Endothelial cell of umbilical vein (primary cell): ENCODE measurements around the gene FAM184B. TPM values are rescaled to one million over a fixed set of nuclear protein-coding genes. Genes with fewer than 3 reads are reported as not detected.

Experiments used
- BruUV-seq: library from RNA; stranded (reverse); fragments of 400-500 nt; replicated peaks from 2 replicates; lab custom pipeline; 2021; lab: Mats Ljungman, UMichigan
- CTCF ChIA-PET: fragments of 300-600, 350-600 bp; sonication (Branson Sonifier 250); formaldehyde crosslinking; loops from one replicate; lab custom pipeline; 2021; ENCODE audit warnings: antibody characterized with exemption, inconsistent platforms; lab: Charles Lee
- POLR2A ChIA-PET: fragments of 300-600, 350-600 bp; sonication (Branson Sonifier 250); formaldehyde crosslinking; loops from one replicate; lab custom pipeline; 2021; ENCODE audit warnings: antibody characterized with exemption, inconsistent platforms; lab: Charles Lee
- DNase-seq: peaks from one replicate; pipeline ENCODE4 v3.0.0-alpha.2; 2011; ENCODE audit warnings: low read depth, low spot score
- FAIRE-seq: peaks from 2 replicates; lab custom pipeline; 2011; peaks lifted over from hg19 to GRCh38; lab: Jason Lieb, UNC
- H2AFZ ChIP-seq: 2 replicates; pipeline ENCODE4 v1.6.0; 2012; ENCODE audit warnings: low read depth, low read length, control low read depth, inconsistent platforms
- H3K27ac ChIP-seq: 2 replicates; pipeline ENCODE4 v1.5.1; 2011; ENCODE audit warnings: low read depth, mild to moderate bottlenecking, control low read depth, low read length, moderate library complexity; ENCODE audit not compliant: insufficient read depth
- H3K27me3 ChIP-seq, 2 experiments: 2 replicates each; pipeline versions ENCODE4 v1.6.0 to v1.6.1; 2011; ENCODE audit warnings: low read length in 2 of 2, mixed read lengths in 1 of 2; ENCODE audit not compliant: control insufficient read depth in 2 of 2, insufficient read depth in 2 of 2
- H3K36me3 ChIP-seq, 2 experiments: 2 replicates in 1 of 2; 3 replicates in 1 of 2; pipeline ENCODE4 v1.5.1; 2011; ENCODE audit warnings: low read length in 2 of 2, mild to moderate bottlenecking in 1 of 2, moderate library complexity in 1 of 2; ENCODE audit not compliant: control insufficient read depth in 2 of 2, insufficient read depth in 2 of 2; ENCODE audit errors: extremely low read depth in 1 of 2
- H3K4me1 ChIP-seq: 3 replicates; pipeline ENCODE4 v1.5.1; 2011; ENCODE audit warnings: mild to moderate bottlenecking, low read length; ENCODE audit not compliant: control insufficient read depth, insufficient read depth; ENCODE audit errors: extremely low read depth
- H3K4me2 ChIP-seq: 2 replicates; pipeline ENCODE4 v1.6.1; 2011; ENCODE audit warnings: low read length, control low read depth, mixed read lengths; ENCODE audit not compliant: insufficient read depth
- H3K4me3 ChIP-seq, 3 experiments: fragments of 200-600 bp in 1 of 3; sonication (generic), shearing (Covaris generic) in 1 of 3; replicated peaks in 1 of 3; 2 replicates each; pipeline ENCODE4 v1.5.1; 2011 to 2016; ENCODE audit warnings: control low read depth in 3 of 3, low read length in 3 of 3, mild to moderate bottlenecking in 2 of 3, inconsistent platforms in 1 of 3, low read depth in 1 of 3, moderate library complexity in 1 of 3; ENCODE audit not compliant: insufficient read depth in 1 of 3
- H3K79me2 ChIP-seq: 2 replicates; pipeline ENCODE4 v1.6.0; 2012; ENCODE audit warnings: low read length, inconsistent platforms; ENCODE audit not compliant: control insufficient read depth, insufficient read depth
- H3K9ac ChIP-seq: replicated peaks from 2 replicates; pipeline ENCODE3; 2011; ENCODE audit warnings: low read length, control low read depth; ENCODE audit not compliant: insufficient read depth; ENCODE audit errors: extremely low read depth
- H3K9me1 ChIP-seq: replicated peaks from 3 replicates; pipeline ENCODE4 v1.6.0; 2011; ENCODE audit warnings: mild to moderate bottlenecking, low read length; ENCODE audit not compliant: control insufficient read depth, insufficient read depth; ENCODE audit errors: extremely low read depth
- H3K9me3 ChIP-seq: replicated peaks from 2 replicates; pipeline ENCODE4 v1.5.1; 2012; ENCODE audit warnings: low read length, inconsistent platforms; ENCODE audit not compliant: control insufficient read depth, insufficient read depth
- H4K20me1 ChIP-seq: replicated peaks from 2 replicates; pipeline ENCODE3; 2011; ENCODE audit warnings: mild to moderate bottlenecking, low read length; ENCODE audit not compliant: control insufficient read depth, insufficient read depth; ENCODE audit errors: extremely low read depth
- CTCF ChIP-seq, 2 donors: IDR thresholded peaks; 1 replicate in 1 of 2; 2 replicates in 1 of 2; pipeline ENCODE4 v1.5.1; 2011; ENCODE audit warnings: low read length in 2 of 2, mild to moderate bottlenecking in 2 of 2, moderate library complexity in 2 of 2, control low read depth in 1 of 2, inconsistent platforms in 1 of 2, low read depth in 1 of 2; ENCODE audit not compliant: insufficient read depth in 1 of 2; ENCODE audit errors: extremely low read depth in 1 of 2
- EZH2 ChIP-seq: IDR thresholded peaks from 2 replicates; pipeline ENCODE4 v1.6.1; 2012; ENCODE audit warnings: borderline replicate concordance, low read depth, mild to moderate bottlenecking, moderate library complexity, low read length, inconsistent platforms; ENCODE audit not compliant: severe bottlenecking
- FOS ChIP-seq: IDR thresholded peaks from 2 replicates; pipeline ENCODE4 v1.6.1; 2011; ENCODE audit warnings: mild to moderate bottlenecking, low read length, moderate library complexity, borderline replicate concordance; ENCODE audit not compliant: insufficient read depth
- GATA2 ChIP-seq: IDR thresholded peaks from 2 replicates; pipeline ENCODE4 v1.7.0; 2011; ENCODE audit warnings: low read depth, mild to moderate bottlenecking, moderate library complexity, mixed read lengths, low read length; ENCODE audit not compliant: insufficient read length, insufficient read depth
- JUN ChIP-seq: IDR thresholded peaks from 2 replicates; pipeline ENCODE4 v1.6.1; 2011; ENCODE audit warnings: borderline replicate concordance, low read depth; ENCODE audit not compliant: insufficient read length, insufficient read depth
- MAX ChIP-seq: IDR thresholded peaks from 2 replicates; pipeline ENCODE4 v1.6.1; 2011; ENCODE audit not compliant: insufficient read depth, insufficient read length
- MYC ChIP-seq: IDR thresholded peaks from one replicate; pipeline ENCODE4 v1.6.1; 2011; ENCODE audit warnings: mild to moderate bottlenecking, low read depth, low read length
- POLR2A ChIP-seq: IDR thresholded peaks from 2 replicates; pipeline ENCODE4 v1.6.1; 2012; ENCODE audit warnings: low read depth, mild to moderate bottlenecking, control low read depth, low read length
- POLR2AphosphoS5 ChIP-seq: IDR thresholded peaks from 2 replicates; pipeline ENCODE4 v1.6.1; 2012; ENCODE audit warnings: low read depth, mild to moderate bottlenecking, control low read depth, low read length, moderate library complexity; ENCODE audit not compliant: insufficient read depth
- dilution Hi-C: fragments of 300-500 bp; cut with MboI; formaldehyde crosslinking; loops from one replicate; pipeline ENCODE4 v1.15.0; 2019; ENCODE audit warnings: low sequenced_read_pairs; ENCODE audit not compliant: extremely low pct_ligation_motif_present
- intact Hi-C: fragments of 100-400 bp; cut with micrococcal nuclease; formaldehyde crosslinking; loops from one replicate; pipeline ENCODE4 v1.10.0; 2022
- polyA plus RNA-seq, 4 experiments: library from polyadenylated mRNA; depleted of rRNA in 3 of 4; stranded (reverse) in 3 of 4; unstranded in 1 of 4; fragments of >200 nt; gene quantifications; 2 replicates each; pipeline versions ENCODE4 v1.2.1 to v1.2.3, GENCODE V29; 2011 to 2012; ENCODE audit warnings: missing spikeins in 1 of 4
- total RNA-seq: library from RNA; stranded (reverse); gene quantifications from 2 replicates; pipeline ENCODE4 v1.2.3, GENCODE V29; 2021

Gene FAM184B
- total and polyA plus RNA-seq, 2 donors (not counting 3 experiments of a cell fraction or from before 2014, with no cell fraction given): not detected

DNA sequence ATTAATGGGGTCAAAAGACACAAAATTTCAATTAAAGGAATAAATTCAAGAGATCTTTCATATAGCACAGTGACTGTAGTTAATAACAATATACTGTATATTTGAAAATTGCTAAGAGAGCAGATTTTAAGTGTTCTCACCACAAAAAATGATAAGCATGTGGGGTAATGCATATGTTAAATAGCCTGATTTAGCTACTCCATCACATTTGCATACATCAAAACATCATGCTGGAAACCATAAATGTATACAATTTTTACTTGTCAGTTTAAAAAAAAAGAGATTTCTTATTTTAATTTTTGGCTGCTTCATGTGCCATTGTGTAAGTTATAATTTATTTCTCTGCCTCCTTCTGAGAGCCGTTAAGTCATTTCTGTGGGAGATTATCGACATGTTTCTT lies 65.9 kb downstream of the FAM184B start:
- FAIRE-seq: no peak

More for the DNA sequence above, 65.9 kb downstream of the FAM184B start:
- H3K27ac ChIP-seq: no peak overlapping the region
- no TSS peak for BruUV-seq
- dilution Hi-C loops: no loop called here
- ChIA-PET POLR2A (no interaction called here), CTCF (no interaction called here)
- intact Hi-C loops: no loop called here
- TF ChIP-seq GATA2 (no peak), EZH2 (no peak), FOS (no peak), POLR2AphosphoS5 (no peak), MAX (no peak), MYC (no peak), CTCF (IDR thresholded peaks at IDR 0.05; ENCODE audit: extremely low read depth in 1 of 2, insufficient read depth in 1 of 2, low read depth in 1 of 2, low read length in 2 of 2) (no peak), JUN (no peak), POLR2A (no peak)
- H3K27me3 ChIP-seq: no peaks in the 10 kb centered on the region
- no peak for DNase-seq
- H3K4me2 ChIP-seq: no peak overlapping the region
- H3K9me3 ChIP-seq: no peaks in the 10 kb centered on the region
- H2AFZ ChIP-seq: no peak overlapping the region
- H3K9me1 ChIP-seq: no peaks in the 10 kb centered on the region
- no peaks in the 10 kb centered on the region for H3K79me2 ChIP-seq
- no peaks in the 10 kb centered on the region for H4K20me1 ChIP-seq
- no peak overlapping the region for H3K9ac ChIP-seq
- H3K4me1 ChIP-seq: no peaks in the 10 kb centered on the region
- H3K36me3 ChIP-seq: no peaks in the 10 kb centered on the region
- H3K4me3 ChIP-seq: no peak overlapping the region
